Natural killer cell (primary cell): ENCODE measurements around the gene TFAP2A. TPM values are rescaled to one million over a fixed set of nuclear protein-coding genes. Genes with fewer than 3 reads are reported as not detected.

ENCODE experiments used
- ATAC-seq, 3 donors: fragments of 150-1000 bp in 2 of 3; fragments of 200-7000 bp in 1 of 3; cut with Tn5 transposase; 1 replicate in 1 of 3; 2 replicates in 2 of 3; pipeline ENCODE4 v1.10.0; 2021; ENCODE audit warnings: mild to moderate bottlenecking in 2 of 3, moderate library complexity in 2 of 3
- DNase-seq, 2 donors: peaks; one replicate each; pipeline versions ENCODE4 v3.0.0 to v3.0.0-alpha.2; 2013 to 2021; ENCODE audit warnings: mixed read lengths in 1 of 2
- H3K27ac ChIP-seq: one replicate; pipeline ENCODE4 v1.5.1; 2013; ENCODE audit warnings: mild to moderate bottlenecking, low read length
- H3K27me3 ChIP-seq: one replicate; pipeline ENCODE4 v1.6.1; 2013; ENCODE audit warnings: low read length; ENCODE audit not compliant: control insufficient read depth, insufficient read depth
- H3K36me3 ChIP-seq: one replicate; pipeline ENCODE4 v1.6.1; 2013; ENCODE audit warnings: low read length; ENCODE audit not compliant: control insufficient read depth, insufficient read depth
- H3K4me1 ChIP-seq: one replicate; pipeline ENCODE4 v1.6.1; 2013; ENCODE audit warnings: low read length; ENCODE audit not compliant: control insufficient read depth, insufficient read depth
- H3K4me3 ChIP-seq: one replicate; pipeline ENCODE4 v1.5.1; 2013; ENCODE audit warnings: low read length
- H3K9me3 ChIP-seq: one replicate; pipeline ENCODE4 v1.6.1; 2013; ENCODE audit warnings: low read length; ENCODE audit not compliant: control insufficient read depth, insufficient read depth
- H3K27ac Mint-ChIP-seq, 2 donors: one replicate each; pipeline ENCODE4 v1.8.0; 2022; ENCODE audit warnings: mild to moderate bottlenecking in 2 of 2, mixed read lengths in 2 of 2, moderate library complexity in 1 of 2
- H3K27me3 Mint-ChIP-seq, 2 donors: one replicate each; pipeline ENCODE4 v1.8.0; 2022; ENCODE audit warnings: low read depth in 2 of 2, mixed read lengths in 2 of 2
- H3K36me3 Mint-ChIP-seq: one replicate; pipeline ENCODE4 v1.8.0; 2022; ENCODE audit warnings: mixed read lengths
- H3K4me1 Mint-ChIP-seq, 2 donors: one replicate each; pipeline ENCODE4 v1.8.0; 2022; ENCODE audit warnings: mixed read lengths in 2 of 2
- H3K4me3 Mint-ChIP-seq: one replicate; pipeline ENCODE4 v1.8.0; 2022; ENCODE audit warnings: mild to moderate bottlenecking, moderate library complexity, mixed read lengths
- H3K9me3 Mint-ChIP-seq, 2 donors: one replicate each; pipeline ENCODE4 v1.8.0; 2022; ENCODE audit warnings: mixed read lengths in 2 of 2
- CTCF ChIP-seq: fragments of 200-600 bp; IDR thresholded peaks from one replicate; pipeline ENCODE4 v1.8.0; 2022; ENCODE audit warnings: antibody characterized with exemption
- WGBS: methylation state at CpG from one replicate; pipeline ENCODE4 v1.1.7; 2013; ENCODE audit warnings: missing lambda C conversion rate; ENCODE audit not compliant: insufficient coverage; 5-methylcytosine and 5-hydroxymethylcytosine counted together
- intact Hi-C: fragments of 100-400 bp; cut with micrococcal nuclease; formaldehyde crosslinking; loops from one replicate; pipeline ENCODE4 v1.14.2; 2022
- total RNA-seq, 4 donors: library from RNA; stranded (reverse); fragments of 120-200 nt in 1 of 4; gene quantifications; one replicate each; pipeline versions ENCODE4 v1.2.3 to v1.2.4, GENCODE V29; 2013 to 2022

Gene TFAP2A
- total RNA-seq, 3 donors from 2014 or later (not counting 1 experiment from before 2014, with no cell fraction given) = not detected

GRCh38 chr6:10403385-10404106 lies 11.3 kb downstream of the TFAP2A start:
- H3K36me3 ChIP-seq = no peaks in the 10 kb centered on the region
- H3K36me3 Mint-ChIP-seq = peaks cover 7% of the 10 kb centered on the region
- no peak for ATAC-seq
- H3K27ac Mint-ChIP-seq = peak overlapping the region; percentile 59 to 65
- peak overlapping the region; percentile 6 for H3K27ac ChIP-seq
- H3K4me1 ChIP-seq = peaks cover 13% of the 10 kb centered on the region
- intact Hi-C loops = no loop called here
- peak overlapping the region; percentile 85 for H3K4me3 Mint-ChIP-seq
- H3K4me1 Mint-ChIP-seq = peaks cover 0 to 12% of the 10 kb centered on the region in 2 donors
- peaks cover 38 to 64% of the 10 kb centered on the region in 2 donors for H3K27me3 Mint-ChIP-seq
- no peak for TF ChIP-seq CTCF
- 11% methylated on average over 15 of the region's 16 CpGs for WGBS
- DNase-seq = no peak
- peaks cover 52% of the 10 kb centered on the region for H3K27me3 ChIP-seq
- peaks cover 14% of the 10 kb centered on the region for H3K9me3 ChIP-seq
- H3K9me3 Mint-ChIP-seq = peaks cover 6 to 13% of the 10 kb centered on the region in 2 donors
- peak overlapping the region; percentile 36 for H3K4me3 ChIP-seq

- Histone ChIP-seq H3K27me3 (peaks cover 46% of the 10 kb centered on the region), H3K4me1 (peaks cover 13% of the 10 kb centered on the region), H3K9me3 (peaks cover 14% of the 10 kb centered on the region), H3K4me3 (no peak overlapping the region), H3K36me3 (no peaks in the 10 kb centered on the region), H3K27ac (no peak overlapping the region)
- ATAC-seq (no peak), DNase-seq (no peak)
- intact Hi-C loops = no loop called here
- 63% methylated on average over 5 of the region's 7 CpGs for WGBS
- no peak for TF ChIP-seq CTCF
- Mint-ChIP-seq H3K36me3 (no peaks in the 10 kb centered on the region), H3K27me3 (peaks cover 37 to 62% of the 10 kb centered on the region in 2 donors), H3K27ac (no peak overlapping the region), H3K4me3 (peak overlapping the region; percentile 85), H3K9me3 (peaks cover 6 to 13% of the 10 kb centered on the region in 2 donors), H3K4me1 (peaks cover 0 to 12% of the 10 kb centered on the region in 2 donors)
These were observed 12.1 kb downstream of the TFAP2A start for GRCh38 chr6:10402648-10403311.

- H3K27me3 Mint-ChIP-seq = peaks cover 38 to 62% of the 10 kb centered on the region in 2 donors
- WGBS = 33% methylated on average over 4 of the region's 4 CpGs
These were observed 13.1 kb downstream of the TFAP2A start for GRCh38 chr6:10401632-10402223.

More at GRCh38 chr6:10401632-10402223, 13.1 kb downstream of the TFAP2A start:
- Mint-ChIP-seq H3K9me3 (peaks cover 6 to 15% of the 10 kb centered on the region in 2 donors), H3K4me3 (peak overlapping the region; percentile 31), H3K27ac (no peak overlapping the region), H3K4me1 (peaks cover 0 to 12% of the 10 kb centered on the region in 2 donors), H3K36me3 (no peaks in the 10 kb centered on the region)
- intact Hi-C loops = no loop called here
- Histone ChIP-seq H3K9me3 (peaks cover 14% of the 10 kb centered on the region), H3K27ac (no peak overlapping the region), H3K27me3 (peaks cover 47% of the 10 kb centered on the region), H3K36me3 (no peaks in the 10 kb centered on the region), H3K4me1 (peaks cover 13% of the 10 kb centered on the region), H3K4me3 (no peak overlapping the region)
- ATAC-seq = no peak
- no peak for TF ChIP-seq CTCF
- no peak for DNase-seq
